PC-3 (cell line): ENCODE results near the gene CTAG1B. TPM values are rescaled to one million over a fixed set of nuclear protein-coding genes. Genes with fewer than 3 reads are reported as not detected.
A peak's percentile ranks its signal among the peaks of the same experiment; 100 is the strongest.

Experiments
- ATAC-seq: fragments of 200-7000 bp; cut with Tn5 transposase; 2 replicates; pipeline ENCODE4 v1.9.1; 2020; ENCODE audit warnings: mild to moderate bottlenecking, moderate library complexity
- BruUV-seq: library from RNA; stranded (reverse); fragments of 400-500 nt; replicated peaks from 2 replicates; lab custom pipeline; 2021; lab: Mats Ljungman, UMichigan
- CTCF ChIA-PET: fragments of 300-600 bp; sonication (Branson Sonifier 250); formaldehyde crosslinking; loops from one replicate; lab custom pipeline; 2022; ENCODE audit warnings: antibody characterized with exemption; lab: Charles Lee
- POLR2A ChIA-PET: fragments of 300-600 bp; sonication (Branson Sonifier 250); formaldehyde crosslinking; loops from one replicate; lab custom pipeline; 2022; ENCODE audit warnings: antibody characterized with exemption; ENCODE audit not compliant: unreplicated experiment; lab: Charles Lee
- DNase-seq: peaks from one replicate; pipeline ENCODE4 v3.0.0-alpha.2; 2015
- H2AFZ ChIP-seq: fragments of 300-600 bp; sonication (generic); 2 replicates; pipeline ENCODE4 v1.6.0; 2016; ENCODE audit warnings: antibody characterized with exemption, low read length
- H3F3A ChIP-seq: fragments of 300-600 bp; sonication (generic); one replicate; pipeline ENCODE4 v1.6.0; 2017; ENCODE audit warnings: antibody characterized with exemption, low read length, control low read depth, mild to moderate bottlenecking; ENCODE audit not compliant: unreplicated experiment
- H3K27ac ChIP-seq: fragments of 300-600 bp; sonication (generic); 2 replicates; pipeline ENCODE4 v1.5.1; 2016; ENCODE audit warnings: mild to moderate bottlenecking, low read length
- H3K27me3 ChIP-seq: fragments of 300-600 bp; sonication (generic); 2 replicates; pipeline ENCODE4 v1.6.1; 2016; ENCODE audit warnings: low read length, mixed read lengths
- H3K36me3 ChIP-seq: fragments of 300-600 bp; sonication (generic); 2 replicates; pipeline ENCODE4 v1.6.1; 2016; ENCODE audit warnings: low read depth, mixed run types, low read length, mixed read lengths
- H3K4me1 ChIP-seq: fragments of 300-600 bp; sonication (generic); 2 replicates; pipeline ENCODE4 v1.5.1; 2016; ENCODE audit warnings: low read length; ENCODE audit not compliant: insufficient read depth
- H3K4me2 ChIP-seq: fragments of 300-600 bp; sonication (generic); 2 replicates; pipeline ENCODE4 v1.6.0; 2016; ENCODE audit warnings: low read length
- H3K4me3 ChIP-seq: fragments of 300-600 bp; sonication (generic); 2 replicates; pipeline ENCODE4 v1.5.1; 2016; ENCODE audit warnings: mild to moderate bottlenecking, low read length, mixed read lengths
- H3K79me2 ChIP-seq: fragments of 300-600 bp; sonication (generic); 2 replicates; pipeline ENCODE4 v1.6.1; 2017; ENCODE audit warnings: low read length, mixed read lengths
- H3K9ac ChIP-seq: fragments of 300-600 bp; sonication (generic); 2 replicates; pipeline ENCODE4 v1.6.0; 2016; ENCODE audit warnings: mild to moderate bottlenecking, low read length
- H3K9me2 ChIP-seq: fragments of 300-600 bp; sonication (generic); replicated peaks from 2 replicates; pipeline ENCODE4 v1.6.1; 2016; ENCODE audit warnings: mixed run types, low read length, mixed read lengths
- H3K9me3 ChIP-seq: fragments of 300-600 bp; sonication (generic); 2 replicates; pipeline ENCODE4 v1.6.1; 2016; ENCODE audit warnings: low read length, mixed read lengths
- H4K20me1 ChIP-seq: fragments of 300-600 bp; sonication (generic); 2 replicates; pipeline ENCODE4 v1.6.1; 2016; ENCODE audit warnings: low read length, mixed read lengths
- CTCF ChIP-seq: fragments of 300-600 bp; sonication (generic); conservative IDR thresholded peaks from 2 replicates; pipeline ENCODE4 v1.5.1; 2017; ENCODE audit warnings: antibody characterized with exemption, low read depth, mild to moderate bottlenecking, low read length
- EZH2 ChIP-seq: fragments of 300-600 bp; sonication (generic); IDR thresholded peaks from one replicate; pipeline ENCODE4 v1.6.1; 2017; ENCODE audit warnings: antibody characterized with exemption, mild to moderate bottlenecking, low read length; ENCODE audit not compliant: unreplicated experiment
- EZH2phosphoT487 ChIP-seq: fragments of 300-600 bp; sonication (generic); IDR thresholded peaks from 2 replicates; pipeline ENCODE4 v1.6.1; 2018; ENCODE audit warnings: mild to moderate bottlenecking, antibody characterized with exemption, low read length, borderline replicate concordance
- intact Hi-C: fragments of 100-400 bp; cut with micrococcal nuclease; formaldehyde crosslinking; loops from 2 replicates; pipeline ENCODE4 v1.9.0; 2023
- total RNA-seq: library from RNA; depleted of rRNA; stranded (reverse); fragments of >200 nt; gene quantifications from 2 replicates; pipeline ENCODE4 v1.2.3, GENCODE V29; 2014

The CTAG1B gene
- total RNA-seq, 1 experiment from 2014 or later, result not detected

DNA sequence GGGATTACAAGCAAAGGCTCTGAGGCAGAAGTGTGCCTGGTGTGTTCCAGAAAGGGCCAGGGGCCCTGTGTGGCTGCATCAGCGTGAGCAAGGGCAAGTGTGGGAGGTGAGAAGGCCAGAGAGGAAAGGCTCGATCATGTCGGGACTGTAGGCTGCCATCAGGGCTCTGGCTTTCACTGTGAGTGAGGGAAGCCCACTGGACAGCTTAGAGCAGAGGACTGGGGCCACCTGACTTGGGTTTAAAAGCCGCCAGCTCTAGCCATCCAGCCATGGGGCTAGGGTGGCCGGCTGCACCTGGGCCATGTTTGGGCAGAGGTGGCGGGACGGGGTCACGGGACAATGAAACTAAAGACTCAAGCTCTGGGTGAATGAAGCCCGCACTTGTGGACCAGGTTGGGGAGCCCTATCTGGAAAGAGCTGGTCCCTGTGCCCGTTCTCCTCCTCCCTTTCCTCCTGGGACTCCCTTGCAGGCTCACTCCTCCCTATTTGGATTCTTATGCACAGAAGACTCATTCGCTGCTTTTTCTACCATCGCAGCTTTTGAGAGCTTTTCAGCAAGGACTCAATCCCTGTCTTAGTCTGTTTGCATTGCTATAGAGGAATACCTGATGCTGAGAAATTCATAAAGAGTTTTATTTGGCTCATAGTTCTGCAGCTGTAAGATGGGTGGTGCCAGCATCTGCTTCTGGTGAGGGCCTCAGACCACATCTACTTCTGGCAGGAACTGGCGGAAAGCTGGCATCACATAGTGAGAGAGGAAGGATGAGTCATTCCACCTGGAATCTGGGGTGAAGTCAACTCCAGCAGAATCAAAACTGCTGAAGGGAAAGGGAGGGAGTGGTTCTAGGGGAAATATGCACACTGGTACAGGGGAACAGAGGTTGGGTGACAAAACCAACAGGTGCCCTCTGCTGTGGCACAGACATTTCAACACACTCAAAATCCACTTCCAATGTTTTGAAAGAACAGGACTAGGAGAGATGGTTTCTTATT, 15.3 kb downstream of the CTAG1B start:
- no peak for TF ChIP-seq CTCF
- TF ChIP-seq EZH2, result no peak
- TF ChIP-seq EZH2phosphoT487, result no peak
- Histone ChIP-seq H3K27me3 (no peaks in the 10 kb centered on the region), H2AFZ (no peak overlapping the region), H3F3A (no peaks in the 10 kb centered on the region), H3K27ac (peak overlapping the region; percentile 54), H3K4me2 (peak overlapping the region; percentile 48), H3K9ac (no peak overlapping the region), H3K4me1 (peaks cover 67% of the 10 kb centered on the region), H3K9me2 (no peaks in the 10 kb centered on the region), H3K36me3 (no peaks in the 10 kb centered on the region), H3K9me3 (no peaks in the 10 kb centered on the region), H3K4me3 (no peak overlapping the region; the same call in 1 of the 2 replicates), H3K79me2 (no peaks in the 10 kb centered on the region), H4K20me1 (no peaks in the 10 kb centered on the region)
- intact Hi-C loops, result loop anchor here (1.0 kb wide), 1 partner anchor 7 kb away; no protein-coding TSS in a partner anchor
- DNase-seq (peak; percentile 94), ATAC-seq (peak; percentile 76)
- POLR2A ChIA-PET, result interaction anchor here (0.5 kb wide), 1 partner anchor 104 kb away, joined by 5 read pairs; no protein-coding TSS in a partner anchor
- BruUV-seq, result TSS peak; percentile 55
- CTCF ChIA-PET, result no interaction called here

DNA sequence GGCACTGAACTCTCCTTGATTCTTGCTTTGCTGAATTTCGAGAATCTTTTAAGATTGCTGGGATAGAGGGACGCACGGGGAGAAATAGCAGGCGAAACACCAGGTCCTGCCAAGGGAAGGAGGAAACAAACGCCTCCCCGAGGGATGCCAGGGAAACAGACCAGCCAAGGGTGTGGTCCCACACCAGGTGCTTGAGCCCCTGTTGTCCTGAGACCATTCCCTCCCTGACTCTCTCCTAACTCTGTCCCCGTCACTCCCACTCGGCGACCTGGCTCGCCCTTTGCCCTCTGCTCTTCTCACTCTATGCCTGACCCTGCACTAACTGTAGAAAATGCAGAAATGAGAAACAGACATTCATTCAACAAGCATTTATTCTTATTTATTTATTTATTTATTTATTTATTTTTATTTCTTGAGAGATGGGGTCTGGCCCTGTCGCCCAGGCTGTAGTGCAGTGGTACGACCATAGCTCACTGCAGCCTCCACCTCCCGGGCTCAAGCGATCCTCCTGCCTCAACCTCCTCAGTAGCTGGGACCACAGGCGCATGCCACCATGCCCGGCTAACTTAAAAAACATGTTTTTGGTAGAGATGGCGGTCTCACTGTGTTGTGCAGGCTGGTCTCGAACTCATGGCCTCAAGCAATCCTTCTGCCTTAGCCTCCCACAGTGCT, 16.2 kb downstream of the CTAG1B start:
- Histone ChIP-seq H3K4me3 (no peak overlapping the region), H2AFZ (no peak overlapping the region), H3K4me1 (peaks cover 67% of the 10 kb centered on the region), H3K4me2 (peak overlapping the region; percentile 48; the same call in 1 of the 2 replicates), H3K9me2 (no peaks in the 10 kb centered on the region), H3K27ac (peak overlapping the region; percentile 54), H3K9me3 (no peaks in the 10 kb centered on the region), H4K20me1 (no peaks in the 10 kb centered on the region), H3K9ac (no peak overlapping the region), H3F3A (no peaks in the 10 kb centered on the region), H3K27me3 (no peaks in the 10 kb centered on the region), H3K79me2 (no peaks in the 10 kb centered on the region), H3K36me3 (no peaks in the 10 kb centered on the region)
- ChIA-PET POLR2A (no interaction called here), CTCF (no interaction called here)
- ATAC-seq (no peak), DNase-seq (no peak)
- BruUV-seq, result no TSS peak
- no peak for TF ChIP-seq EZH2
- TF ChIP-seq EZH2phosphoT487, result no peak
- no peak for TF ChIP-seq CTCF
- intact Hi-C loops, result no loop called here
